Fibroblast of skin of right quadriceps (primary cell): ENCODE data around the gene CFAP73.
"Not testable (repeated sequence)": the region's sequence is repeated elsewhere in the genome, so short reads cannot be mapped to it uniquely, and the experiment has no call there.

Experiments
- DNase-seq: peaks from one replicate; pipeline ENCODE4 v3.0.0-alpha.2; 2013

CFAP73 gene

DNA sequence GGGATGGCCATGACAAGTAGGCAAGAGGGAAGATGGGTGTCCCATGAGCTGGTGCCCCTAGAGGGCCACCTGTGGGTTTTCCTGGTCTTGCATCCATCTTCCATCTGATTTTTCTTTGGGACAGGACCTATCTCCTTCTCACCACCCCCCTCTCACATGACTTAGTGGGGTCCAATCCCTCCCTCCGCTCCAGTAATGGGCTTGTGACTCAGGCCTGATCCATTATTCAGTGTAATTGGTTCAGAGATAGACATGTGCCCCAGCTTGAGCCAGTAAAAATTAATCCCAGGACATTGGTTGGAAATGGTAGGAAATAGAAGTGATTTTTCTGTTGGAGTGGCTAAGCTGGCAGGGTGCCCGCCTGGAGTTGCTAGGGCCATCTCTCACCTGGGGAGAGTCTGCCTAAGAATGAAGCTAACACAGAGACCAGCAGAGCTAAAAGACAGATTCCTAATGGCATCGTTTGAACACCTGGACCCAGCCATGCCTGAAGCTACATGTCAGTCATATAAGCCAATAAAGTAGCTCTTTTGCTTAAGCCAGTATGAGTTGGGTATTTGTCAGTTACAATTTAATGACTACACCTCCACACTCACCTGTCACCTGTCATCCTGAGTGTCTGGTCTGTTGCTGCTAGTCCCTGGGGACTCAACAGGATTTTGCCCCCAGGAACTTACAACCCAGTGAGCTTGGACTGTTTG, 28.7 kb upstream of the CFAP73 start:
- DNase-seq, result no peak

DNA sequence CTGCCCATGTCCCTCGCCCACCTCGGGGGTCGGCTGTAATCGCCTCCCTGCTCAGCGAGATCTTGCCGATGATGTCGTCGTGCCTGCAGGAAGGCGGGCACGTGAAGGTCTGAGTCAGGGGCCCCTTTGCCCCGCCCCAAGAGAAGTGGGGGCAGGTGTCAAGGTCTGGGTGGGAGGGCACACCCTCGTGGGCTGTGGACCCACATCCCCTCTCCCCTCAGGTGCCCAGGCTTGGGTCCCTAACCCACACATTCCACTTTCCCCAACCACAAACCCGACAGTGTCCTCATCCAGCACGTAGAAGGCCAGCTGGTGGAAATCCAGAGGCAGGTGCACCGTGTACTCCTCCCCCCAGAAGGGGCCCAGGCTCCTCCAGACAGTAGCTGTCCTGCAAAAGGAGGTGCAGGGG, 21.7 kb upstream of the CFAP73 start:
- DNase-seq, result no peak

DNA sequence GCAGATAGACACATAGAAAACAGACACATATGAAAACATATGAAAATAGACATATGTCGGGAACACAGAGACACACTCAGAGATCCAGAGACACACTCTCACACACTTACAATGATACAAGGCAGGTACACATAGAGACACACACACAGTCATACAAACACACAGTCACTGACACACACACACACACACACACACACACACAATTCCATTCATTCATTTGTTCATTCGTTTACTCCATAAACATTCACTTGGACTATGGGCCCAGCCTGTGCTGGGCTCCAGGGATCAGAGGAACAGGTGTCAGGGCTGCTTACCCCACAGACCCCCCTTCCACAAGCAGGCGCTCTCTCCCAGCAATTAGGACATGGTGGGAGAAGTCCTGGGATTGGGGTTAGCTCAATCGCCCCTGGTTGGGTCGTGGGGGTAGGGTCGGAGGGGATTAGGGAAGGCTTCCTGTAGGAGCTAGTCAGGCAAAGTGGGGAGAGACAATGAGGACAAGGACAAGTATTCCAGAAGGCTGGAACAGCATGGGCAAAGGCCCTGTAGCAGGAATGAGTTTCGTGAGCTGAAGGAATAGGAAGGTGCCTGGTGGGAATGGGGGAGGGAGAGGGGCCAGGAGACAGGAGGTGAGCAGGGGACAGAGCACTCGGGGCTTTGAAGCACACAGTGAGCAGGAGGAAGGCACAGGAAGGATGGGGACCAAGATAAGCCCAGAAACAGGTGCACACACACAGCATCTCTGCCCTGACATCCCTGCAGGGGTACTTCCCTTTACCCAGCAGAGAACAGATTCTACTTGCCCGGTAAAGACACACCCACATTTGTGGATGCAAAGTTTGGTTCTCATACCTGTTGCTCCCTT, 20.5 kb upstream of the CFAP73 start:
- no peak for DNase-seq

DNA sequence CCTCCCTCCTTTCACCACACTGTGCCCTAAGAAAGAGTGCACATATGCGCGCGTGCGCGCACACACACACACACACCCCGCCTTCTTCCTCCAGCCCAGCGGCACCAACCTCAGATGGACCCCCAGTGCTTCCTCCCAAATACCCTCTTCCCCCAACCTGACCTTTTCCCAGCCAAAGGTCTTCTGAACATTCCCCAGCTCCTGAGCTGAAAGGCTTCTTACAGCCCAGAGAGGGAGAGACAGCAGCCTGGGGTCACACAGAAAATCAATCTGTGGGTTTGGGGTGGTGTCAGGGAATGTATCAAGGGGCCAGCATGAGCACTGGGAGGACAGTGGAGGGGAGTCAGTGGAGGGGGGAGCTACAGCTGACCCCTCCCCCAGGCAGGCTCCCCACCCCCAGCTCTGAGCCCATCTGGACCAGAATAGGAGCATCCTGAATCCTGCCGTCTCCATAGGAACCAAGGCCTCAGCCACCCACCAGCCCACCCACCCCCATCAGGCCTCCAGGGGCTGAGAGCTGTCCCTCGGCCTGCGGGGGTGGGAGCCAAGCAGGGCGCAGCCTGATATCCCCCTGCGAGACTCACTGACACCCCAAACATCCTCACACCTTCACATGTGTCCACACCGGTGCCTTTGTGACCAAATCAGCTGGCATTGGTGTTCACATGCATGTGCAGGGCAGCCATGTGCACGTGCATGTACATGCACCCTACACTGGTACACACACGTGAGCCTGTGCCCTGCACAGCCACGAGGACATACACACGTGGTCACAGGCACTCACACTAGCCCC, 19.7 kb upstream of the CFAP73 start:
- no peak for DNase-seq

DNA sequence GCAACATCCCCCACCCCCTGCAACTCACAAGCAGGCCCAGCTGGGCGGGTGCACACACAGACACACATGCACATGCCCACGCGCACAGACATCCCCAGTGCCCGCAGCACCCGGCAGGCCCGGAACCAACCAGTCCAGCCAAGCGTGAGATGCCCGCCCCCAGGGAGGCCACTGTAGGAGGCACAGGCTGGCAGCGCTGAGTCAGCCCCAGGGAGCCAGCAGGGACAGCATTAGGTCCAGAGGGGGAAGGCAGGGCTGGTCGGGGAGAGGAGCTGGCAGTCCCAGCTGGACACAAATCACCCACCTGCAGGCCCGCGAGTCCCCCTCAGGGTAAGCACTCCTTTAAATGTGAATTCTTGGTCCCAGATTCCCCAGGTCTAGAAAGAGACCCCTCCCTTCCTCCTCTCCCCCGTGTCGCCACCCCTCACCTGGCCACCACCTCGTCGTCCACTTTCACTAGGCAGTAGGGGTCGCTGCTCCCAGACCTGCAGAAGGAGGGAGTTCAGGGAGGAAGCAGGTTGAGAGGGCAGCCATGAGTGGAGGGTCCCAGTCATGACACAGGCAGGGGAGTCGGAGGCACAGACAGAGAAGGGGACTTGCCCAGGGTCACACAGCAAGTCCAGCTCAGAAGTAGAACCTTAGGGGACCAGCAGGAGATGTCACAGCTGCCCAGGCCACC, 18.9 kb upstream of the CFAP73 start:
- DNase-seq, result no peak

DNA sequence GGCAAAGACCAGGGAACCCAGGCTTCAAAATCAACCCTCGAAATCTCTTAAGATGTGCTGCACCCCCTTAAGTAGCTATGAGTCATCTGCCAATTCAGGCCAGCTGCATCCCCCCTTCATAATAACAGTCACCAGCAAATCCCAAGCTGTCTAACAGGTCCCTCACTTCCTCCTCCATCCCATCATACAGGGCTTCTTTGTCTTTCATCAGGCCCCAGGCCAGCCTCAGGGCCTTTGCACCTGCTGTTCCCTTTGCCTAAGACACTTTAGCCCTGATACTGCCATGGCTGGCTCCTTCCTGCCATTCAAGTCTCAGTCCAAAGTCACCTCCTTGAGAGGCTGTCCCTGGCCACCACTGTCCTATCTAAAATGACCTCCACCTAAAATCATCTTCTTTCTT, 18.0 kb upstream of the CFAP73 start:
- no peak for DNase-seq

DNA sequence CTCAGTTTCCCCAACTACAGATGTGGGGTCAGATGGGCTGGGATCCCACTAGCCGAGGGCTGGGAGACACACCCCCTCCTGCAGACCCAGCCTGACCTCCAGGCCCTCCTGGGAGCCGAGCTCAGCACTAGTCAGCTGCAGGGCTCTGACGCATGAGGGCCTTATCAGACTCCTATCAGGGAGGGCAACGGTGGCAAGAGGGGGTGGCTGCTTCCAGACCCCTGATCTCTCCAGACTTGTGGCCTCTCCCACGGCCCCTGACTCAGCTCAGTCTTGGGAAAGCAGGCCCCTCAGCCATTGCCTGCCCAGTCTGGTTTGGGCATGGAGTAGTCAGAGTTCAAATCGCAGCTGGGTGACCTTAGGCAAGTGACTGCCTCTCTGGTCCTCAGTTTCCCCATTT, 16.5 kb upstream of the CFAP73 start:
- DNase-seq, result no peak

DNA sequence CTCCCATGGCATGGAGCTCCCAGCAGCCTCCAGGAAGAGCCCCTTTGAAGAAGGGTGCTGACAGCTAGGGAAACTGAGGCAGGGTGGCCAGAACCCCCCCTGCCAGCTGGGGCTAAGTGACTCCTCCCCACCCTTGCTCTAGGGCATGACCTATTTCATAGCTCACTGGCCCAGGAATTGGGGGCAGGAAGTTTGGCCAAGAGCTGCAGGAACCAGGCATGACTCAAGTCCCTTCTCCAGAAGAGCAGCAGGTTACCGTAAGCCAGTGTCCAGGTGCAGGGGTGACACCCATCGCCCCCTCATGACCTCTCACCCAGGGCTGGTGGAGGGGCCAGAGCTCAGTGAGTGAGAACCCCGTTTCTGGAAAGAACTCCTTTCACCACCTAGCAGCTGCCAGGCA, 15.9 kb upstream of the CFAP73 start:
- DNase-seq, result no peak

DNA sequence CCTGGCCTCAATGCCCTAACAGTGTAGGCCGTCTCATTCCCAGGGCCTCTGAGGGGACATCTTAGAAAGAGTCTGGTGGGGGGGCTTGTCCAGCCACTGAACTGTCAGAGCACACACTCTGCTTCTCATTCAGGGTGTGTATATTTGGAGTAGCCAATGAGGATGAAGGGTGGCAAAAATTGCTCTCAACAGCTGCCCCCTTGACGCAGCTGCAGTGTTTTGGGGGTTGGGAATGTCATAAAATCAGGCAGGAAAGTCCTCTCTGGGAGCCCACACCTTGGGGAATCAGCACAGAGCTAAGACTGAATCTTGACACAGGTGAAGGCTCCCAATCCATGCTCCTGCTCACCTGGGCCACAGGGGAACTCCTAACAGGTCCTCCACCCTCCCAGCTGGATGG, 15.5 kb upstream of the CFAP73 start:
- no peak for DNase-seq

DNA sequence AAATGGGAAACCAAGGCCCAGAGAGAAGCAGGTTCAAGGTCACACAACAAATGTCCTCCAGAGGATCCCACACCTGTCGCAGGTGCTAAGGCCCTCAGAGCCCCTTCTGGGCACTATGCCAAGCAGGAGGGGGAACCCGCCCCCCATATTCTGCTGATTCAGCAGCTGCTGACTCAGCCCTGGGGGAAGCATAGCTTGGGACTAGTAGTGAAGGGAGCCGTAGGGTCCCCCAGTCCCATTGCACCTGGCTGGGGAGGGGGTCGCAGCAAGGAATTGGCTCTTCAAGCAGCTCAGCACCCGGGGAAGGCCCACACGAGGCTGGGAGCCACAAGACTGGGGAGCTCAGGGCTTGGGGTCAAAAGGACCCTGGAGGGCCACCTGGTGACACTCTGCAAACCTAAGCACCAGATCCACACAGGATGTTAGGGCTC, 15.0 kb upstream of the CFAP73 start:
- DNase-seq, result no peak

DNA sequence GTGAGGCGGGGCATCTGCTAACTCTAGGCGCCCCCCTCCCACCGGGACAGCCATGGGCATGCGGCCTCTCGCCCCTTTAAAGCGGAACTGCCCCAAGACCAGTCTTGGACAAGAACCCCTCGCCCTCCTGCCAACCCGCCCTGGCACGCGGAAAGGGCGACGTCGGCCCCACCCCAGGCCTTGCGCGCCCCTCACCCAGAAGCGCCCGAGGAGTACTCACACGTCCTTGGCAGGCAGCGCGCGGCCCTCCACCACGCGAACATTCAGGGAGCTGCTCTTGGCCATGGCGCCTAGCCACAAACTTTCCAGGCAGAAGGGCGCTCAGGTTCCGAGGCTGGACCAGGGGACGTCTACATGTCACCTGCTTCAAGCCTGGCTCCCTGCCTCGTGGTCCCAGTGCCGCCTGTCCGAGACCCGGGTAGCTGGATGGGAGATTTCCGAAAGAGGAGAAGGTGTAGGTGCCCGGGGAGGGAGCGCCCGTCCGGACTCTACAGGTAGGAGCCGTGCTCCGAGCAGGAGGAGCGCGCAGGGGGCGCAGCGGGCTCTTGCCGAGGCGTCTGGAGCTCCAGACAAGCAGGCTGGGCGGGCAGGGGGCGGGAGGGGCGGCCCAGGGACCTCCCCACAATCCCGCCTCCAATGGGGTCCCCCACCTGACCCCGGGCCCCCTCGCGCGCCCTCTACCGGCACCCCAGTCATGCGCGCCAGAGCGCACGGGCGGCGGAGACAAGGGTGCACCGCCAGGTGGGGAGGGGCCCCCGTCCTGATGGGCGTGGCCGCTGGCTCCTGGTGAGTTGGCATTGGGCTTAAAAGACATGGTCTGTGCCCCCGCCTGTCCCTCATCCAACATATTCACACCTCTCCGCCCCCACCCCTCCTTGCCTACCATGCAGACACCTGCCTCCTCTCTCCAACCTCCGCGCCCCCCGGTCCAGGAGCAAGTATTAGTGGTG, 14.1 kb upstream of the CFAP73 start, which contains the start of gene RASAL1:
Gene RASAL1, minus strand, starts transcription at position 584 of the 950 bp plus-strand sequence. Its CDS starts 299 bp downstream, at position 285.
- no peak for DNase-seq

DNA sequence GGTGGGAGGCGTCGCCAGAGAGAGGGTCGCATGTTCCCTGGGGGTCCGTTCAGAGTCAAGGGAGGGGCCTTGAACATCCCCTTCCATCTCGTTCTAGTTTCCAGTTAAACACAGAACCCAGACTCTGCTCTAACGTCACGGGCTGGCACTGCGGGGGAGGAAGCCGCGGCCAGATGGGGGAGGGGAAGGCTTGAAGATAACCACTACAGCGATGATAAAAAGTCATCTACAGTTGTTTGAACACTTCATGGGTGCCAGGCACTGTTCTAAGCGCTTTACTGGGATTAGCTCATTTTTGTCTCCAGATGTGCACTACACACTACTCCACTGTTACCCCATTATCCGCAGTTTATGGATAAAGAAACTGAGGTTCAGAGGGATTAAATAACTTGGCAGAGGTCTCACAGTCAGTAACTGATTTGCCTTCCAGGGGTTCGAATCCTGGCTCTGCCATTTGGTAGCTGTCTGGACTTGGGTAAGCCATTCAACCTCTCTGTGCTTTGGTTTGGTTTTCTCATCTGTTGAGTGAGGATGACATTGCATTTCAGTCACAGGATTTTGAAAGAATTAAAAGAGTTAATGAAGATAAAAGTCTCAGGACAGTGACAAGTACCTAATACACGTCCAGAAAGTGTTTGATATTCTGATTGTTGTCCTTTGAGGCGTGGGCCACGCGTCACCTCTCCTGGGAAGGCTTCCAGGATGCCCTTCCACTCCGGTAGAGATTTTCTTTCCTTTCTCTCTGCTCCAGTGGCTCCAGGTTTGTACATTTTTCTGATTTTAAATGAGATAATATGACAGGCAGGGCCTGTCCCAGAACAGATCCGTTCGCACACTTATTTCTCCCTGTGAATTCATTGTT, 13.2 kb upstream of the CFAP73 start:
- DNase-seq, result no peak

DNA sequence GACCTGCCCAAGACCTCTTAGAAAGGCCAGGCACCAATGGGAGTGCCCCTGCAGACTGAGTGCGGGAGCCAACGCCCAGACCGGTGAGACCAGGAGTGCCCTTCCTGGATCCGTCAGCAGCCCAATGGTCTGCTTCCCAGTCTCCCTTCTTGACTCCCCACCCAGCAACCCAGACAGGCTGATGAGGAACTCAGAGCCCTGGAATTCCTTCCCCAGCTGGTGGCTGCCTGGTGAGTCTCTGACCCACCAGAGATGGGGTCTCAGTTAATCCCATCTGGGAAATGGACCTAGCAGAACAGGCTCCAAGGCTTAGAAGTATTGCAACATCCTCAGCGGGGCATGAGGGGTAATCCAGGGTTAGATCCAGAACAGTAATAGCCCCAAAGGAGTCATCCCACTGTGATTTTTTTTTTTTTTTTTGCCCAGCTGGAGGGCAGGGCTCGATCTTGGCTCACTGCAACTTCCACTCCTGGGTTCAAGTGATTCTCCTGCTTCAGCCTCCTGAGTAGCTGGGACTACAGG, 12.5 kb upstream of the CFAP73 start:
- no peak for DNase-seq

DNA sequence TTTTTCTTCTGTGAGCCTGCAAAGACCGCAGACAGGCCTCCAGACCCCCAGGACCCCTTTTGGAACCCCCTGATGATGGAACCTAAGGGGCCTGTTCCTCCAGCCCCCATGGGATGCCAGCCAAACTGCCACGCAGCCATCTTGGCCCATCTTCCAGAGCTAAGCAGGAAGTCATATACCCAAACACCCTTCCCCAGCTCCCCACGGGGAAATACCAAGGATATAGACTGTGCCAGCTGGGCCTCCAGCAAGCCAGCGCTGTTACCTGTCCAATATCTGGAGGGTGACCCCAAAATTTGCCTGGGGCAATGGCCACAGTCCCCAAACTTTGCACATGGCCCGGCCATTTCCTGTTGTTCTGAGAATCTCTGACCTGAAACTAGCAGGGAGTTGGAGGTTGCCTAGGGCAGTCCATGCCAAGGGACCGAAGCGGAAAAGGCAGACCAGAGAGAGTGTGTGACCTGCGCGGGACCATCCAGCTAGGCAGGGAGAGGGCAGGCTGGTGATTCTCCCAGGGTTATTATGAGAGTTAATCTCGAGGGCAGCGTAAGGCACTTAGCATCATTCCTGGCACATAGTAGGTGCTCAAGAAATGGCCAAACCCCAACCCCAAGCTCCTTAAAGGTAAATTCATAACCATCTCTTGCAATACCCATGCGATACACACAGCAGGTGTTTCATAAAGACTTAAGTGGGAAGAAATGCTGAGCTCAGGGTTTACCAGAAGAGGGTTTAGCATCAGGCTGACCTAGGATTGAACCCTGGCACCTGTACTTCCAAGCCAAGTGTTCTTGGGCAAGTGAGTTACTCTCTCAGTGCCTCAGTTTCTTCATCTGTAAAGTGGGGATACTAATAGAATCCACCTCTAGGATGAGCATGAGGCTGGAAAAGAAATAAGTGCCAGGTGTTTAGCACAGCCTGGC, 11.4 kb upstream of the CFAP73 start:
- DNase-seq, result no peak

DNA sequence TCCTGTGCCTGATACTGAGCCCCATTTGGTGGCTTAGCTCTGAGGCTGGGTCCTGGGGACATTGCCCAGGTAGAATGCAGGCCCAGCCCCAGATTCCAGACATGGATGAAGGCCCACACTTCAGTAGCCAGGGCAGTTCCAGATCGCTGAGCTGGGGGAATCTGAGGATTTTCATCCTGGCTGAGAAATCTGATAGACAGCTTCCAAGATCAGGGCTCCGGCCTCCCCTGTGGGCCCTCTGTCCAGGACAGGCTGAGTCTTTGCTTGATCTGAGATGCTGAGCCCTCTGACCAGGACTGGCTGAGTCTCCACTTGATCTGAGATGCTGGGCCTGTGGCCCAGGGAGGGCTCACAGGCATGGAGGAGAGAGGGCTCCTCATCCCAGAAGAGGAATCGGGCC, 10.7 kb upstream of the CFAP73 start:
- no peak for DNase-seq

DNA sequence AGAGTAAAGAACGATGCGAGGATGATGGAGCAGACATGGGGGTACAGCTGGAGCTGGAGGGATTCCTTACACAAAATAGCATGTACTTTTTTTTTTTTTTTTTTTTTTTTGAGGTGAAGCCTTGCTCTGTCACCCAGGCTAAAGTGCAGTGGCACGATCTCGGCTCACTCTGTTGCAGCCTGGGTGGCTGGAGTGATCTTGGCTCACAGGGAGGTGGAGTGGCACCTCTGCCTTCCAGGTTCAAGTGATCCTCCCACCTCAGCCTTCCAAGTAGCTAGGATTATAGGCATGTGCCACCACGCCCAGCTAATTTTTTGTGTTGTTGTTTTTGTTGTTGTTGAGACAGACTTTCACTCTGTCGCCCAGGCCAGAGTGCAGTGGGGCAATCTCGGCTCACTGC, 8.8 kb upstream of the CFAP73 start:
- no peak for DNase-seq

DNA sequence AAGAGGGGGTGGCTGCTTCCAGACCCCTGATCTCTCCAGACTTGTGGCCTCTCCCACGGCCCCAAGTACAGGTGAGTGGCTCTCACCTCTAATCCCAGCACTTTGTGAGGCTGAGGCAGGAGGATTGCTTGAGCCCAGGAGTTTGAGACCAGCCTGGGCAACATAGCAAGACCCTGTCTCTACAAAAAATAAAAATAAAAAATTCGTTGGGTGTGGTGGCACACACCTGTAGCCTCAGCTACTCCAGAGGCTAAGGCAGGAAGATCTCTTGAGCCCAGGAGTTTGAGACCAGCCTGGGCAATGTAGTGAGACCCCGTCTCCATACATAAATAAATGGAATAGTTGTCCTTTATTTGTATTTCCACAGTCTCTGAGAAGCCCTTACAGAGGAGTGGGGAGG, 7.8 kb upstream of the CFAP73 start:
- not testable (repeated sequence) for DNase-seq

DNA sequence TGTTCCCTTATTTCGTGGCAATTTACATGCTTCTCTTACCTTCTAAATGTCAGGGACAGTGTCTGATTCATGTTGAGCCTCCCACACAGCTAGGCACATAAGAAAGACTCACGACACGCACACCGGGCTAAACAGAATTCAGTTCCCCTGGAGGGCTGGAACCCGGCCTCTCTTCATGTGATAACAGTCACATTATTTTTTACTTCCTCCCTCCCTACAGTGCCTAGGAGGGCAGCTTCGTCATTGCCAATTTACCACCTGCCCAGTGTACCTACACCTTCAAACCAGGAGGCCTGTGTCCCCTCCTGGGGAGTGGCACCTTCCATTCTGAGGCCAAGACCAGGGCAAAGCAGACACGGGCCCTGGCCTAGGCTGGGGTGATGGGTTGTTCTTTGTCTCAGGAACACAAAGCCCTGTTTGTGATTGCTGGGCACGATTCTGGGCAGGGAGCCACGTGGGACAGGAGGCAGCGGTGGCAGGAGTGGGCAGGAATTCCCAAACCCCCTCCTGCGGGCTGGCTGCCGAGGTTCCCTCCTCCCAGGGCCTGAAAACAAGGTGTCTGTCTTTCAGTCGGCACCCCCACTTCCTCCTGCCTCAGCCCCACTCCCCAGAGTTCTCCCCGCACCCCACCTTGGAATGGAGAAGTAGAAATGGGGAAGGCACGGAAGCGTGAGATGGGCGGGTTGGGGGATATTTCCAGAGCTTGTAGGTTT, 7.2 kb upstream of the CFAP73 start:
- no peak for DNase-seq
